ENCODE results near the gene DHRS3. TPM values are rescaled to one million over a fixed set of nuclear protein-coding genes. Genes with fewer than 3 reads are reported as not detected.

The DHRS3 gene
- total RNA-seq, 1 donor from 2014 or later, result 111 TPM

DNA sequence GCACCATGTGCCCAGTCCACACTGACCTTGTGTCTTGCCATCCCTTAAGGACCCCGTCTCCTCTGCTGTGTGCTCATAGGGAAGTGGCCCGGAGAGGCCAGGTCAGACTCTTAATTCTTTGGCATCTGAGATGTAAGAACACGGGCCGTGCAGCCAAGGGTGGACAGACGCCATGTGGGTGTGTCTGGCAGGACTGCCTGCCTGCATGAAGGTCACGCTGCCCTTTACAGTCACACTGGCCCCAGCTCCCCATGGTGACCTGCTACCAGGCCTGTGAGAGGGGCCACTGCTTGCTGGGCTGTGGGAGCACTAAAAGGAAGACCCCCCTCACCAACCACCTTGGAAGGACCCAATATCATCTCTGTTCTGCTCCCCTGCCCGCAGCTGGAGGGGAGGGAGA is 17.7 kb downstream of the DHRS3 start:
- Histone ChIP-seq H3K4me1 (peaks cover 99% of the 10 kb centered on the region), H3K27ac (peak overlapping the region; percentile 80)

DNA sequence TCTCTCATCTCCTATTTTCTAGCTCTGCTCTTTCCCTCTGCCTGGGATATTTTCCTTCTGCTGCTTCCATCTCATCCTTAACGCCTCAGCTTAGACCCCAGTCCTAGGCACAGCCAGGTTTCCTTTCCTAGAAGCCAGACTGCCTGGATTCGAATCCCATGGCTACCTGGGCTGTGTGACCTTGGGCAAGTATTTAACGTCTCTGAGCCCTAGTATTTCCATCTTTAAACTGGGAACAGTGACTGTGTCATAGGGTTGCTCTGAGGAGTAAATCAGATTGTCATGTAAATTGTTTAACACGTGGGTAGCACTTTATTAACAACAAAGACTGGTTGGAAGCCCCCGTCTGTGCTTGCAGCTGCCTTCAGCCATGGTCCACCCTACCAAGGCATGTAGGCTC is 18.4 kb downstream of the DHRS3 start:
- Histone ChIP-seq H3K4me3 (no peak overlapping the region), H3K4me1 (peaks cover 99% of the 10 kb centered on the region), H3K27me3 (no peaks in the 10 kb centered on the region), H3K27ac (peak overlapping the region; percentile 80), H3K36me3 (no peaks in the 10 kb centered on the region), H3K9me3 (no peaks in the 10 kb centered on the region)
- DNase-seq (ENCODE audit: extremely low spot score in 2 of 2), result no peak
- intact Hi-C loops (cut with DNase I), result no loop called here
- TF ChIP-seq, protein P1, sequence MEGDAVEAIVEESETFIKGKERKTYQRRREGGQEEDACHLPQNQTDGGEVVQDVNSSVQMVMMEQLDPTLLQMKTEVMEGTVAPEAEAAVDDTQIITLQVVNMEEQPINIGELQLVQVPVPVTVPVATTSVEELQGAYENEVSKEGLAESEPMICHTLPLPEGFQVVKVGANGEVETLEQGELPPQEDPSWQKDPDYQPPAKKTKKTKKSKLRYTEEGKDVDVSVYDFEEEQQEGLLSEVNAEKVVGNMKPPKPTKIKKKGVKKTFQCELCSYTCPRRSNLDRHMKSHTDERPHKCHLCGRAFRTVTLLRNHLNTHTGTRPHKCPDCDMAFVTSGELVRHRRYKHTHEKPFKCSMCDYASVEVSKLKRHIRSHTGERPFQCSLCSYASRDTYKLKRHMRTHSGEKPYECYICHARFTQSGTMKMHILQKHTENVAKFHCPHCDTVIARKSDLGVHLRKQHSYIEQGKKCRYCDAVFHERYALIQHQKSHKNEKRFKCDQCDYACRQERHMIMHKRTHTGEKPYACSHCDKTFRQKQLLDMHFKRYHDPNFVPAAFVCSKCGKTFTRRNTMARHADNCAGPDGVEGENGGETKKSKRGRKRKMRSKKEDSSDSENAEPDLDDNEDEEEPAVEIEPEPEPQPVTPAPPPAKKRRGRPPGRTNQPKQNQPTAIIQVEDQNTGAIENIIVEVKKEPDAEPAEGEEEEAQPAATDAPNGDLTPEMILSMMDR (IDR thresholded peaks at IDR 0.05), result no peak
- TF ChIP-seq POLR2AphosphoS5 (IDR thresholded peaks at IDR 0.05; ENCODE audit: insufficient read depth in 1 of 2, low read depth in 1 of 2), result no peak
- no peak for TF ChIP-seq POLR2A (IDR thresholded peaks at IDR 0.05)

More for the DNA sequence above, 17.7 kb downstream of the DHRS3 start:
- TF ChIP-seq POLR2AphosphoS5 (IDR thresholded peaks at IDR 0.05; ENCODE audit: insufficient read depth in 1 of 2, low read depth in 1 of 2) (peak in 1 of 2 donors; percentile 58), POLR2A (IDR thresholded peaks at IDR 0.05) (no peak)
- no peaks in the 10 kb centered on the region for H3K27me3 ChIP-seq
- intact Hi-C loops (cut with DNase I), result no loop called here
- no peaks in the 10 kb centered on the region for H3K36me3 ChIP-seq
- H3K4me3 ChIP-seq, result no peak overlapping the region
- H3K9me3 ChIP-seq, result no peaks in the 10 kb centered on the region
- DNase-seq (ENCODE audit: extremely low spot score in 2 of 2), result no peak

DNA sequence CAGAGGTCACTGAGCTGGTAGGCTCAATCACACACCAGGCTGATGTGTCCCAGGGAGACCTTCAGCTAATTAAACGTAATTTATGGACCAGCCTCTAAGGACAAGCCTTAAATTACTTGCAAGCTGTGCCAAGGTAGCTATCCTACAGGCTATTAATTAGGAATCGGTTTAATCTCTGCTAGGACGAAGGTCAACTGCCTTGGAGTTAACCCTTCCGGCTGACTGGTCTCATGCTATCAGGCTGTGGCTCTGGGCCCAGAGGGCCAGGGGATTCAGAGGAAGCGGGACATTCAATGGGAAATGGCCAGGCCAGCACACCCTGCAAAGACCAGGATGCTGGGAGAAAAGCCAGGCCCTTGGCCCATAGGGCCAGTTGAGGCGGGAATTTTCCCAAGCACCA is 19.0 kb downstream of the DHRS3 start:
- H3K9me3 ChIP-seq, result no peaks in the 10 kb centered on the region
- H3K36me3 ChIP-seq, result no peaks in the 10 kb centered on the region
- DNase-seq (ENCODE audit: extremely low spot score in 2 of 2), result no peak
- no peak overlapping the region for H3K4me3 ChIP-seq
- peak overlapping the region; percentile 80 for H3K27ac ChIP-seq
- intact Hi-C loops (cut with DNase I), result no loop called here
- TF ChIP-seq, protein P1 (IDR thresholded peaks at IDR 0.05), result no peak
- TF ChIP-seq POLR2A (IDR thresholded peaks at IDR 0.05) (no peak), POLR2AphosphoS5 (IDR thresholded peaks at IDR 0.05; ENCODE audit: insufficient read depth in 1 of 2, low read depth in 1 of 2) (no peak)
- H3K4me1 ChIP-seq, result peaks cover 99% of the 10 kb centered on the region
- H3K27me3 ChIP-seq, result no peaks in the 10 kb centered on the region

DNA sequence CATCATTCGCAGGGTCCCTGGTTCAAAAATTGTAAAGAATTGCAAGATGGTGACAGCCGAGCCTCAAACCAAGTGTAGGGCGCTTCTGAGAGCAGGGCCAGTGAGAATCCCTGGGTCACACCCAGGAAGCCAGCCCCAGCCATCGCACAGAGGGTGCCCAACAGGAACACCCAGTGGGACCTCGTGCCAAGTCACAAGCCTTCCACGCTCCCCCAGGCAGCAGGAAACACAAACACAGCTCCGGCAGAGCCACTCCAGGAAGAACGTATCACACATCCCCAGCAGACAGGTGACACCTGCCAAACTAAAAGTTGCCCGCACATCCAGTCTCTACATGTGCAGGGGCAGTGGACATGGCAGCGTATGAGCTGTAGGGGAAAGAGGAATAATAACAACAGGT is 20.2 kb downstream of the DHRS3 start:
- Histone ChIP-seq H3K27me3 (no peaks in the 10 kb centered on the region), H3K9me3 (no peaks in the 10 kb centered on the region), H3K27ac (peak overlapping the region; percentile 80), H3K4me3 (no peak overlapping the region), H3K36me3 (no peaks in the 10 kb centered on the region), H3K4me1 (peaks cover 99% of the 10 kb centered on the region)
- intact Hi-C loops (cut with DNase I), result no loop called here
- TF ChIP-seq, protein P1 (IDR thresholded peaks at IDR 0.05), result no peak
- TF ChIP-seq POLR2AphosphoS5 (IDR thresholded peaks at IDR 0.05; ENCODE audit: insufficient read depth in 1 of 2, low read depth in 1 of 2), result peak in 1 of 2 donors; percentile 61
- DNase-seq (ENCODE audit: extremely low spot score in 2 of 2), result no peak

DNA sequence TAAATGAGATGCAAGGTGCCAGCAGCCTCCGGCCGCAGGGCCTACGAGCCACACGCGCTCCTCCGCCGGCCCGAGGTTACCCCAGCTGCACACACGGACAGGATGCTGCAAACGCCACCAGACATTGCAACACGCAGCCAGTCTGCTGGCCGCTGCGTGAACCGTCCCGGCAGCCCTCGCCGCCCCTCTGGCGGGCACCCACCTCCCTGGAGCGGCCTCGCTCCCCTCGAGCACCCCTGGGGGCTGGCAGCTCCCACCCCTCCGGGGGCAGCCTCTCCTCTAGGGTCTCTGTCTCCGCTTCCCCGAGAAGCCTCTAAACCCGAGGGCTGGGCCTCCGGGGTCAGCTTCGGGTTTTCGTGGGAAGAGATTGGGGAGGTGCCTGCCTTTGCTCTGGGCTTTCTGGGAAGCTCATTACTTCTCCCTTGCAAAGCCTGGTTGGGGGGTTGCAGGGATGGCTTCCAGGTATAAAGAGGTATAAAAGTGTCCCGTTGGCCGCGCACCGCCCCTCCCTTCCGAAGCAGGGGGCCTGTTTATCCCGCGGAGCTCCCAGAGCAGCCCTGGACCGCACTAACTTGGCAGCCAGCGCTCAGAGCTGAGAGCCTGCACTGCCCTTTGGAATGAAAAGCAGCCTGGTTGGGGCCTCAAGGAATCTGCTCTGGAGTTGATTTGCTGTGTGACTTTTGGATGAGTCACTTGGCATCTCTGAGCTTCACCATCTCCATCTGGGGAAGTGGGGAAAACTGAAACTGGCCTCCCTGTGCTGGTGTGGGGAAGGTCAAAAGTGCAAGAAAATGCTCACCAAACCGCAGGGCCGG is 21.8 kb downstream of the DHRS3 start:
- intact Hi-C loops (cut with DNase I), result no loop called here
- DNase-seq (ENCODE audit: extremely low spot score in 2 of 2), result peak in 1 of 2 donors; percentile 95
- peaks cover 99% of the 10 kb centered on the region for H3K4me1 ChIP-seq
- no peak for TF ChIP-seq POLR2A (IDR thresholded peaks at IDR 0.05)
- peak; percentile 7 to 93 for TF ChIP-seq POLR2AphosphoS5 (IDR thresholded peaks at IDR 0.05; ENCODE audit: insufficient read depth in 1 of 2, low read depth in 1 of 2)
- TF ChIP-seq, protein P1 (IDR thresholded peaks at IDR 0.05), result no peak
- peak overlapping the region; percentile 80 for H3K27ac ChIP-seq
- no peaks in the 10 kb centered on the region for H3K36me3 ChIP-seq
- H3K27me3 ChIP-seq, result no peaks in the 10 kb centered on the region
- no peaks in the 10 kb centered on the region for H3K9me3 ChIP-seq
- H3K4me3 ChIP-seq, result peak overlapping the region; percentile 37 to 44

Measured in vagina (tissue), 2 donors.